Activated CD4-positive, alpha-beta T cell treated with anti-CD3 and anti-CD28 coated beads, Interleukin-2, Interleukin-6, amounts not matched to agents 100 ng/mL and 50 ng/mL, durations not matched to agents 16 hours and 8 hours (primary cell): Measurements from ENCODE around the gene ODF2L.
A peak's percentile ranks its signal among the peaks of the same experiment; 100 is the strongest.

Source experiments
- DNase-seq: peaks from one replicate; pipeline ENCODE4 v3.0.0-alpha.2; 2020

Gene ODF2L, protein sequence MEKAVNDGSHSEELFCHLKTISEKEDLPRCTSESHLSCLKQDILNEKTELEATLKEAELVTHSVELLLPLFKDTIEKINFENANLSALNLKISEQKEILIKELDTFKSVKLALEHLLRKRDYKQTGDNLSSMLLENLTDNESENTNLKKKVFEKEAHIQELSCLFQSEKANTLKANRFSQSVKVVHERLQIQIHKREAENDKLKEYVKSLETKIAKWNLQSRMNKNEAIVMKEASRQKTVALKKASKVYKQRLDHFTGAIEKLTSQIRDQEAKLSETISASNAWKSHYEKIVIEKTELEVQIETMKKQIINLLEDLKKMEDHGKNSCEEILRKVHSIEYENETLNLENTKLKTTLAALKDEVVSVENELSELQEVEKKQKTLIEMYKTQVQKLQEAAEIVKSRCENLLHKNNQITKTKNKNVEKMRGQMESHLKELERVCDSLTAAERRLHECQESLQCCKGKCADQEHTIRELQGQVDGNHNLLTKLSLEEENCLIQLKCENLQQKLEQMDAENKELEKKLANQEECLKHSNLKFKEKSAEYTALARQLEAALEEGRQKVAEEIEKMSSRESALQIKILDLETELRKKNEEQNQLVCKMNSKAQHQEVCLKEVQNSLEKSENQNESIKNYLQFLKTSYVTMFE

DNA sequence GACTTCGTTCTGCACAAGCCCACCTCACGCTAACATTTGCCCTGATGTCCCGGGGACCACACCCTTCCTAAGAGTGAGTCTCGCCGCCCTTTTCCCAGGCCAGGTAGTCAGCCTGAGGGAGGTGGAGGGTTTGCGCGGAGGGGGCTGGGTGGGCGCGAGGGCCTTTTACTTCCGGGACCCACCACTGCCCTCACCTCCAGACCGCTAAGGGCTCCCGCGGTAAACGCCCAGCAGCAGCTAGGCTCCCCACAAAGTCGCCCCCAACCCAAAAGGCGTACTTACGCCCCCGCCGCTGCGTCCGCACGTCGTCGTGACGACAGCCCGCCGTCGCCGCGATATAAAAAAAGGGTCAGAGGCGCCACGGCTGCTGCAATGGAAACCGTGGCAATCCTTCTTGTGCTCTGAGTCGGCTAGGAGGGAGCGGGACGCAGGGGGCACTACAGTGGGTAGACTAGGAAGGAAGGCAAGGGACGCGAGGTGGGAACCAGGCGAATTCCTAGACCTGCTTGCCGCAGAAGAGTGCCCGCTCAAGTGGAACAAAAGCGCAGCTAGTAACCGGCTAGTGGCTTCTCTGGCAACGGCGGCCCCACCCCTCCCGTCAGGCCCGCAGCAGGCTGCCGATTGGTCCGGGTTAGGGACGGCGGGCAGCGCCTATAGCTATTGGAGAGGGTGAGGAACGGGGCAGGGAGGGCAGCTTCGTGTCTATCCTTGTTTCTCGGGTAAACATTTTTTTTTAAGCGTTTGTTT is at the start of gene ODF2L:
Gene ODF2L (minus strand): TSS at position 573 of the 747 bp plus-strand sequence. CDS start 9,296 bp downstream, outside the sequence.
- DNase-seq, result peak; percentile 93

- no peak for DNase-seq
Measured at GRCh38 chr1:86445919-86446318, 49.8 kb upstream of the ODF2L start.

DNA sequence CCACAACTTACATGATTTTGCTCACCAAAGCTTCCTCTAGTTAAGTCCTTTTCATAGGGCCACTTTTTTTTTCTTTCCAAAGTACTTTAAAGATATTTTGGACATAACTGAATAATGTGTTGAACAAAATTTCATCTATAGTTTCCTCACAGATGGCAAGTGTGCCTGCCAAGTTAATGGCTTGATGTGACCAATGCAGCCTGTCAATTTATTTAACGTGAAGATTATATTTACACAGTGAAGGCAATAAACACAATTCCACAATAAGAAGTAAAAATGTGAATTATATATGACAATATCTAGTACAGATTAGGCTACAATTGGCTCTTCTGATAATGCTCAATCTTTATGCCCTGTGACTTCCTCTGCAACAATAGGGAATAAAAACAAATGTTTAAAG is 45.9 kb upstream of the ODF2L start:
- DNase-seq, result no peak

DNA sequence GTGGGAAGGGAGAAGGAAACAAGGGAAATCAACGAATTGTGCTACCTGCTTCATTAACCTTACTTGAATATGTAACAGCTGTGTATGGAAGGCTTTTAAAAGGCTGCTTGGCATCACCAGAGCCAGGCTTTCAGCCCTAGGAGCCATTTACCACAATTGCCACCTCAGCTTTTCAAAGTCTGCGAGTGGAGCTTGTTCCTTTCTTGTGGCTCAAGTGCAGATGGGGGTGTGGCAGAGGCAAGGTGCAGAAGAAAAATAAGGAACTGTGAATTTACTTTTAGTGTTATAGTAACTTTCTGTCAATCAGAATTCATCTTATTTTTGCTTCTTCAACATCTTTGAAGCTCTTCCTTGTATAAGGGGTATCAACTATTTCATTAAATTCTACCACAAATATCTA is 45.5 kb upstream of the ODF2L start:
- no peak for DNase-seq

DNA sequence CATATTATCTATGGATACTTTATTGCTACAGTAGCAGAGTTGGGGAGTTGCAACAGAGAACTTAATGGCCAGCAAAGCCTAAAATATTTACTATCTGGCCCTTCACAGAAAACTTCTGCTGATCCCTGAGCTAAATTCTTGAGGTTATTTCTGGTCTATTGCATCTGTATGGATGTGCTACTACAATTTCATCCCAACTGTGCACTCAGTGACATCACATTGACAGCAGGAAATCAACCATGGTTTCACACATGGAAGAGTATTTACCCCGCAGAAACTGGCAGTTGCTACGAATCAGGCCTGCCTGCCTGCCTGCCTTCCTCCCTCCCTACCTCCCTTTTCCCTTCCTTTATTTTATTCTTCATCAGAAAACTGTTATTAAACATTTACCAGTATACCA is 39.9 kb upstream of the ODF2L start:
- no peak for DNase-seq

GRCh38 chr1:86435327-86435726 is 39.2 kb upstream of the ODF2L start:
- DNase-seq, result no peak

DNA sequence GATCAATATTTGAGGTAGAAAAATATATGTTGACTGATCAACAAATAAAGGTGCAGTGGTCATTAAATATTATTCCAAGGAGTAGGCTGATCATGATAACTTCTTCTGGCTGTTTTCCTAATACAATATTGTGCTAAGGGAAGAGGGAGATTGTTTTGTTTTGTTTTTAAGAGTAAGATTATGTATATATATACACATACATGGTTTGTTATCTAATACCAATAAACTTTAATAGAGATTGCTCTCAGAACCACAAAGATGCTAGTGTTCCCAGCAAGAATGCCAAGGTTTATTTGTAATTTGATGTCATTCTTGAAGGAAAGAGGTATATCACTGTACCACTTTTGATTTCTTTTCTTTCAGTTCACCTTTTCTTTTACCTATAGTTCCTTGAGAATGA is 37.9 kb upstream of the ODF2L start:
- no peak for DNase-seq

GRCh38 chr1:86430376-86430775 is 34.3 kb upstream of the ODF2L start:
- DNase-seq, result no peak

GRCh38 chr1:86429835-86430234 is 33.7 kb upstream of the ODF2L start:
- DNase-seq, result peak; percentile 77

DNA sequence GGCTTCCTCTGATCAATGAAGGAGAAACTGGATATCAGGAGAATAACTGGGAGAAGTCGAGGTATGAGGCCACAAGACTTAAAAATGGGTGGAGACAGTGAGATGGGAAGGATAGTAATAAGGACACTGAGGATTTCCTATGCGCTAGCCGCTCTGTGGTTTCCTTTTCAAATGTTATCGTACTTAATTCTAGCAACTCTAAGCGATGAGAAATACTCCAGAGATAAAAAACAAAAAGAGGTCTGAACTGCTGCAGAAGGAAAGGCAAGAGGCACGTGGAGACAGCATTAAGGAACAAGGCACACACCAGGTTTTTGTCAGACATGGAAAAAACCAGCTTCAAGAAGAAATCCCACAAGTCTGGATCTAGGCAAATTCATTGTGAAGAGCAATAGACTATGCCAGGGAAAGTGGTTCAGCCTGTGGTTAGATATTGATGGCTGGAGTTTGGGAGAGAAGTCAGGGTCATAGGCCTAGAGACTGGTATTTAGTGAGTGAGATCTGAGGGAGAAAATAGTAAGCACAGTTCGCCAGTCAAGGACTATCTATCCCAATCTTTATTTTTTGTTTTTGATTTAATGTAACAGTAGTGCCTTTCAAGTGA is 33.1 kb upstream of the ODF2L start:
- no peak for DNase-seq

GRCh38 chr1:86423873-86424272 is 27.8 kb upstream of the ODF2L start, which contains the start of gene CLCA2:
Gene CLCA2, plus strand, starts transcription at chr1:86424171. Its CDS starts 77 bp downstream, at chr1:86424248.
- DNase-seq, result no peak

DNA sequence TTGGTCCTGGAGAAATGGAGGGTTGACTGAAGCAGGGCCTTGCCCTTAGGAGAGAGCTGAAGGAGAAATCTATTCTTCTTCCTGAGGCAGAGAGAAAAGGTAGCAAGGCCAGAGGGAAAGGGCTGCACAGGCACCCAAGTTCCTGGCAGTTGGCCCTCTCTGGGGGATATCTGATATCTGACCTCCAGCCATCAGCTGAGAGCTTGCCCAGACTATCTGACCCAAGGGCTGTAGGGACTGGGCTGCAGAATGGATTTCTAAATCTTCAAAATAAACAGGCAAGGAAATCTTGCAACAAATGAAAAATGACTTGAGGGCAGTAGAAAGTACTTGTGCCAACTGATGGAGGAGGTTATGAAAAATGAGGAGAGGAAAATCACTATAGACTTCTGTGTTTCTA is 27.4 kb upstream of the ODF2L start:
- DNase-seq, result no peak

GRCh38 chr1:86421601-86422280 is 25.6 kb upstream of the ODF2L start:
- no peak for DNase-seq

DNA sequence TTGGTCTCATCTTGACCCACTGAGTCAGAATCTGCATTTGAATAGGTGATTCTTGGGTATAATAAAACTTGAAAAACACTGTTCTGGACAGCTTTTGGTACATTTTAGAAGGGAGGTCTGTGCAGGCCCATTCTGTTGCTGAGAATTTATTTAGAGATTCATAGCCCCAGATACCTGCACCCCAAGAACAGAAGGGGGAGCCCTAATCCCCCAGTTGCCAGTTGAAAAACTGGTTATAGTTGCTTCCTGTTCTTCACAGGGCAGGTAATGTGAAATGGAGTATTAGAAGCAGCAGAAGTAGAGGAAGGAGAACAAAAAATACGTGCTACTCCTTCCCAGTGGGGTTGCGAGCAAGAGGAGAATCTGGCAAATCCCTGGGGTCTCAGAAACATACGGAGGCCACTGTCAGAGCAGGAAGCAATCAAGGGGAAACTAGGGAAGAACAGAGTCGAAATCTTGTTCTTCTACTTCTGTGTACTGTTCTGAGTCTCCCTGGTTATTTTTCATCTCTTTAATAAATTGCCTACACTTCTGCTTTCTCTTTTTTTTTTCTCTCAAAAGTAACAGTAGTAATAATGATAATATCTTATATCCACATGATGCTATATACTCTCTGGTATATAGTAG is 23.3 kb upstream of the ODF2L start:
- peak; percentile 61 for DNase-seq

GRCh38 chr1:86416343-86416742 is 20.2 kb upstream of the ODF2L start:
- no peak for DNase-seq

GRCh38 chr1:86410879-86411278 is 14.8 kb upstream of the ODF2L start:
- DNase-seq, result no peak

DNA sequence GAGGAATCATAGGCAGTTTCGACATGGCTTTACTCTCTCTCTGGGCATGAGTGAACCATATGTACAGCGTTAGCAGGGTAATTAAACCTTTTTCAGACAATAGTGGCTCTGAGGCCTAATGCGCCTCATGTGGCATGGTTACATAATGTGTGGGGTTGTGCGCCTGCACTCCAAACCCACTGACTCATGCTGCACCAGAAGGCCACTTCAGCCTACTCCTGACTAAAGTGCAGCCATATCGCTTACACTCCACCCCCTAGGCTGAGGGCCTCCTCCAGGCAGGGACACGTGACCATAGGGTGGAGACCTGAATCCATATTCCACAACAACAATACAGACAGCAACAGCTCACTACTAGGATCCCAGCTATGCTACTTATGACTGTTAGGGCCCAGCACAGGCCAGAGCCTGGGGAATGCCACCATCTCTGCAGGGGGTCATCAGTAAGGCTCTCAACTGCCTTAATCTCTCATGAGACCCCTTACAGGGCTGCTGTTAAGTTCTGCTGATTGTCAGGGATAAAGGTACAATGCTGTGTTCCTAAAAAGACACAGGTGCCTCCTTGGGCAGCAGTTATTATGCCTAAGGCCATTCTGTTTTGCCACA is 13.4 kb upstream of the ODF2L start:
- DNase-seq, result no peak

- DNase-seq, result no peak
Measured at GRCh38 chr1:86396498-86396890, 371 bp upstream of the ODF2L start.

- DNase-seq, result no peak
Measured at GRCh38 chr1:86394416-86394815, 1.7 kb downstream of the ODF2L start.

GRCh38 chr1:86389307-86389706 is 6.8 kb downstream of the ODF2L start:
- no peak for DNase-seq

DNA sequence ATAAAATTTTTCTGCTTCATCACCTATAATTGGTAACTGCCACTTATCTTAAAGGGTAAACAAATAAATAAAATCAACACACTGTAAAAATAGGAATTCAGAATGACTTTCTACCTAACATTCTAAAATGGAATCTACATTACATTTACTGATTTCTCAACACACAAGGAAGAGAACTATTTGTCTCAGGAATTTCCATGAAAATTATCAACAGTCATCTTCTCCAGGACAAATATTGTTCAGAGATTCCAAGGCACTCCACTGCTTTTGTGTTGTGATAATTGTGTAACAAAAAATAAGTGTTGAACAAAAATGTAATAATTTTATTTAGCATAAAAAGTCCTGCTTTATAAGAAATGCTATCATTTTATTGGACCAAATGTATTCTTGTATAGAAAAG is 7.3 kb downstream of the ODF2L start:
- DNase-seq, result no peak
